Mammary epithelial cell (primary cell): ENCODE measurements around the gene PC.

Experiments
- CTCF ChIP-seq, 2 donors: IDR thresholded peaks in 1 of 2; conservative IDR thresholded peaks in 1 of 2; 2 replicates each; pipeline ENCODE4 v1.5.1; 2011 to 2012; ENCODE audit warnings: inconsistent platforms in 2 of 2, low read length in 2 of 2, mild to moderate bottlenecking in 2 of 2, control low read depth in 1 of 2, low read depth in 1 of 2; ENCODE audit not compliant: insufficient read depth in 1 of 2; ENCODE audit errors: extremely low read depth in 1 of 2
- EZH2 ChIP-seq: IDR thresholded peaks from 2 replicates; pipeline ENCODE4 v1.6.1; 2012; ENCODE audit warnings: low read length, inconsistent platforms, borderline replicate concordance

GRCh38 chr11:66910669-66911068 is 47.5 kb downstream of the PC start:
- TF ChIP-seq CTCF (conservative IDR thresholded peaks at IDR 0.05 in 1 of 2, IDR thresholded peaks at IDR 0.05 in 1 of 2; ENCODE audit: extremely low read depth in 1 of 2, insufficient read depth in 1 of 2, low read depth in 1 of 2, low read length in 2 of 2) (no peak), EZH2 (no peak)
